Keratinocyte (primary cell): ENCODE measurements around the gene KTN1.

Experiments
- CTCF ChIP-seq, 3 experiments: IDR thresholded peaks in 1 of 3; conservative IDR thresholded peaks in 1 of 3; optimal IDR thresholded peaks in 1 of 3; 2 replicates in 2 of 3; 3 replicates in 1 of 3; pipeline versions ENCODE3 to v1.5.1; 2011; ENCODE audit warnings: low read length in 3 of 3, mild to moderate bottlenecking in 3 of 3, moderate library complexity in 2 of 3, control low read depth in 1 of 3, inconsistent platforms in 1 of 3; ENCODE audit not compliant: insufficient read depth in 2 of 3; ENCODE audit errors: extremely low read depth in 1 of 3
- EZH2 ChIP-seq: IDR thresholded peaks from one replicate; pipeline ENCODE4 v1.6.1; 2012; ENCODE audit warnings: inconsistent platforms, mild to moderate bottlenecking, low read length, moderate library complexity

- TF ChIP-seq CTCF (optimal IDR thresholded peaks at IDR 0.05 in 1 of 3, IDR thresholded peaks at IDR 0.05 in 1 of 3, conservative IDR thresholded peaks at IDR 0.05 in 1 of 3; ENCODE audit: extremely low read depth in 1 of 3, insufficient read depth in 2 of 3, low read length in 3 of 3) (no peak), EZH2 (no peak)
Measured at GRCh38 chr14:55577229-55577628, 2.8 kb upstream of the KTN1 start.
